A673 (cell line): ENCODE data around the gene CAPN9. TPM values are rescaled to one million over a fixed set of nuclear protein-coding genes. Genes with fewer than 3 reads are reported as not detected.

Experiments
- BruUV-seq: library from RNA; stranded (reverse); fragments of 400-500 nt; replicated peaks from 2 replicates; lab custom pipeline; 2021; lab: Mats Ljungman, UMichigan
- CTCF ChIA-PET: fragments of 300-600 bp; sonication (Branson Sonifier 250); formaldehyde crosslinking; loops from one replicate; lab custom pipeline; 2022; ENCODE audit warnings: antibody characterized with exemption; lab: Charles Lee
- POLR2A ChIA-PET: fragments of 300-600 bp; sonication (Branson Sonifier 250); formaldehyde crosslinking; loops from one replicate; lab custom pipeline; 2022; ENCODE audit warnings: antibody characterized with exemption; ENCODE audit not compliant: low non-redundant PET; lab: Charles Lee
- DNase-seq: peaks from one replicate; pipeline ENCODE4 v3.0.0-alpha.2; 2015; ENCODE audit warnings: low spot score
- H3K27ac ChIP-seq: fragments of 200-600 bp; sonication (generic); 2 replicates; pipeline ENCODE4 v1.5.1; 2016; ENCODE audit warnings: mixed run types, low read depth, mild to moderate bottlenecking, mixed read lengths, antibody characterized with exemption, low read length; ENCODE audit not compliant: poor library complexity, severe bottlenecking
- H3K27me3 ChIP-seq: fragments of 200-600 bp; sonication (generic); replicated peaks from 2 replicates; pipeline ENCODE4 v1.6.1; 2017; ENCODE audit warnings: mixed run types, low read depth, mild to moderate bottlenecking, mixed read lengths, antibody characterized with exemption, low read length; ENCODE audit not compliant: insufficient read depth, poor library complexity
- H3K36me3 ChIP-seq: fragments of 200-600 bp; sonication (generic); 2 replicates; pipeline ENCODE4 v1.6.1; 2016; ENCODE audit warnings: mixed run types, mild to moderate bottlenecking, mixed read lengths, antibody characterized with exemption, low read length; ENCODE audit not compliant: insufficient read depth, poor library complexity, severe bottlenecking
- H3K4me1 ChIP-seq: fragments of 200-600 bp; sonication (generic); 2 replicates; pipeline ENCODE4 v1.6.1; 2017; ENCODE audit warnings: mixed run types, mild to moderate bottlenecking, mixed read lengths, antibody characterized with exemption, low read length; ENCODE audit not compliant: insufficient read depth, poor library complexity, severe bottlenecking
- H3K4me3 ChIP-seq: fragments of 200-600 bp; sonication (generic); 2 replicates; pipeline ENCODE4 v1.5.1; 2016; ENCODE audit warnings: low read depth, mixed run types, mild to moderate bottlenecking, mixed read lengths, low read length; ENCODE audit not compliant: poor library complexity, severe bottlenecking
- H3K9me3 ChIP-seq: fragments of 200-600 bp; sonication (generic); 2 replicates; pipeline ENCODE4 v1.6.1; 2016; ENCODE audit warnings: mixed run types, low read depth, mild to moderate bottlenecking, mixed read lengths, antibody characterized with exemption, low read length; ENCODE audit not compliant: poor library complexity, severe bottlenecking
- CTCF ChIP-seq: fragments of 300-800, 200-600 bp; sonication (generic); conservative IDR thresholded peaks from 2 replicates; pipeline ENCODE4 v1.5.1; 2017; ENCODE audit warnings: low read depth, mild to moderate bottlenecking, antibody characterized with exemption, low read length, moderate library complexity, mixed read lengths
- EZH2 ChIP-seq: fragments of 200-600 bp; sonication (generic); IDR thresholded peaks from 2 replicates; pipeline ENCODE4 v1.6.1; 2017; ENCODE audit warnings: borderline replicate concordance, low read depth, mild to moderate bottlenecking, mixed read lengths, antibody characterized with exemption, low read length; ENCODE audit not compliant: poor library complexity, severe bottlenecking
- intact Hi-C: fragments of 100-400 bp; cut with micrococcal nuclease; formaldehyde crosslinking; loops from one replicate; pipeline ENCODE4 v1.10.0; 2022; ENCODE audit not compliant: unreplicated experiment
- total RNA-seq: library from RNA; stranded (reverse); gene quantifications from 2 replicates; pipeline ENCODE4 v1.2.3, GENCODE V29; 2021

Gene CAPN9
- total RNA-seq, 1 experiment from 2014 or later, result not detected

DNA sequence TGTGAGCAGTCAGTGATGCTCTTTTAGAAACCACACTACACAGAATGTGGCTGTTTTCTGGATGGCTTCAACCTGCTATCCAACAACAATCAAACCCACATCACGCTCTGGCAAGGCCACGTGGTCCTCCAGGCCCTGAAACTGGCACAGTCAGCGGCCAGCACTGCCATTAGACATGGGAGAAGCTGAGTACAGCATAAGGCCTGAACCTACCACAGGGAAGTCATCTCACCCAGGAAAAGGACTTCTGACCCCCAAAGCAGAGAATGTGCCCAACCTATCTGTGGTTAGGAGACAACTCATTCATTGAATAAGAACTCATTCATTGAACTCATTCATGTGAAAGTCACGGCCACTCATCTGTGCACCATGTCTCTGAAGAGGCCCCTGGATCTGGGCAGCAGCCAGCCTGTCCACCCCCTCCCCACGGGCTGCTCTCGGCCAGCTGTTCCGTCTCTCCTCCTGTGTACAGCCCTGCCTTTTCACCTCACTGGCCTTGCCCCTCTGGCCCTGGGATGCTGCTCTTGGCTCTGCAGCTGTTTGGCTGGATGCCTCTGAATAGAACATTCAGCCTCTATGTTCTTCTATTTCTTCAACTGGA, 80.0 kb downstream of the CAPN9 start:
- no peaks in the 10 kb centered on the region for H3K9me3 ChIP-seq
- DNase-seq, result no peak
- ChIA-PET CTCF (no interaction called here), POLR2A (no interaction called here)
- no peaks in the 10 kb centered on the region for H3K4me1 ChIP-seq
- no peak overlapping the region for H3K4me3 ChIP-seq
- no peaks in the 10 kb centered on the region for H3K27me3 ChIP-seq
- no peaks in the 10 kb centered on the region for H3K36me3 ChIP-seq
- TF ChIP-seq CTCF (no peak), EZH2 (no peak)
- no TSS peak for BruUV-seq
- H3K27ac ChIP-seq, result no peak overlapping the region
- intact Hi-C loops, result no loop called here

DNA sequence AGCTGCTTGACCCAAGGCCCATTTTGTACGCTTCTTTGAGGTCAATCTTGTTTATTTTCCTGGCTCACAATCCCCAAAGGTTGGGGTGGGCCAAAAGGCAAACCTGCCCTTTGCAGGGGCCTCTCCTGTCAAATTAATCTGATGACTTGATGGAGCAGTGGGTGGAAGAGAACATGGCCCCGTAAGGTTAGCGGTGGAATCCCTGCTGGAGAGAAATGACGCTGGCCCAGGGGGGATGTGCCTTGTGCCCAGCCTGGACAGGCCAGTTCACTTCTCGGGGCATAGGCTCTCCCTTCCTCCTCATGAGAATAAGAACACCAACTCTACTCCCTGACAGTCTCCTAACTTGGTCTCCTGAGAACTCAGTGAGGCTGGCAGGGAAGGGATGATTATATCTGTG, 80.6 kb downstream of the CAPN9 start:
- Histone ChIP-seq H3K36me3 (no peaks in the 10 kb centered on the region), H3K4me1 (no peaks in the 10 kb centered on the region), H3K4me3 (no peak overlapping the region), H3K27me3 (no peaks in the 10 kb centered on the region), H3K9me3 (no peaks in the 10 kb centered on the region), H3K27ac (no peak overlapping the region)
- intact Hi-C loops, result no loop called here
- no peak for DNase-seq
- no peak for TF ChIP-seq EZH2
- no peak for TF ChIP-seq CTCF
- ChIA-PET POLR2A (no interaction called here), CTCF (no interaction called here)
- BruUV-seq, result no TSS peak

GRCh38 chr1:230828421-230828820, 81.2 kb downstream of the CAPN9 start:
- H3K4me1 ChIP-seq, result no peaks in the 10 kb centered on the region
- H3K9me3 ChIP-seq, result no peaks in the 10 kb centered on the region
- ChIA-PET POLR2A (no interaction called here), CTCF (no interaction called here)
- no peaks in the 10 kb centered on the region for H3K36me3 ChIP-seq
- no peak for DNase-seq
- H3K27ac ChIP-seq, result no peak overlapping the region
- no TSS peak for BruUV-seq
- no peaks in the 10 kb centered on the region for H3K27me3 ChIP-seq
- intact Hi-C loops, result no loop called here
- H3K4me3 ChIP-seq, result no peak overlapping the region
- TF ChIP-seq CTCF (no peak), EZH2 (no peak)
